HepG2 (cell line): ENCODE data around the gene EXOC6B. TPM values are rescaled to one million over a fixed set of nuclear protein-coding genes. Genes with fewer than 3 reads are reported as not detected.
A peak's percentile ranks its signal among the peaks of the same experiment; 100 is the strongest.

ENCODE experiments used
- ADNP ChIP-seq: sonication (generic); formaldehyde crosslinking; IDR thresholded peaks from 2 replicates; pipeline ENCODE4 v1.4.0; 2020; ENCODE audit warnings: missing genetic modification reagents
- CCAR2 ChIP-seq: fragments of 200-400 bp; formaldehyde crosslinking; optimal IDR thresholded peaks from 2 replicates; pipeline ENCODE3; 2018; ENCODE audit warnings: low read depth, mild to moderate bottlenecking, low read length, moderate library complexity
- HOMEZ ChIP-seq: IDR thresholded peaks from 2 replicates; pipeline ENCODE4 v1.6.1; 2016; ENCODE audit warnings: low read depth
- IRF2 ChIP-seq: IDR thresholded peaks from 2 replicates; pipeline ENCODE4 v1.6.1; 2018; ENCODE audit warnings: missing genetic modification reagents, missing compliant biosample characterization
- MLLT10 ChIP-seq: sonication (generic); formaldehyde crosslinking; IDR thresholded peaks from 2 replicates; pipeline ENCODE4 v1.4.0; 2020; ENCODE audit warnings: missing genetic modification reagents
- SAP130 ChIP-seq: IDR thresholded peaks from 2 replicates; pipeline ENCODE4 v1.6.1; 2016; ENCODE audit warnings: low read depth
- TEF ChIP-seq: sonication (generic); formaldehyde crosslinking; IDR thresholded peaks from 2 replicates; pipeline ENCODE4 v1.5.0; 2020; ENCODE audit warnings: missing genetic modification reagents
- THYN1 ChIP-seq: sonication (generic); formaldehyde crosslinking; IDR thresholded peaks from 2 replicates; pipeline ENCODE4 v1.8.1; 2023; ENCODE audit warnings: low read depth, mild to moderate bottlenecking, moderate library complexity, missing genetic modification reagents, borderline replicate concordance
- TRIM24 ChIP-seq: sonication (generic); formaldehyde crosslinking; IDR thresholded peaks from 2 replicates; pipeline ENCODE4 v1.8.0; 2022; ENCODE audit warnings: mild to moderate bottlenecking, missing genetic modification reagents
- XRCC5 ChIP-seq: fragments of 200-400 bp; formaldehyde crosslinking; optimal IDR thresholded peaks from 2 replicates; pipeline ENCODE3; 2017; ENCODE audit warnings: mild to moderate bottlenecking, low read length
- YEATS4 ChIP-seq: sonication (generic); formaldehyde crosslinking; IDR thresholded peaks from 2 replicates; pipeline ENCODE4 v1.4.0; 2020; ENCODE audit warnings: missing genetic modification reagents, borderline replicate concordance
- ZNF121 ChIP-seq: sonication (generic); formaldehyde crosslinking; IDR thresholded peaks from 2 replicates; pipeline ENCODE4 v1.5.0; 2020; ENCODE audit warnings: mild to moderate bottlenecking, missing genetic modification reagents
- ZNF703 ChIP-seq: sonication (generic); formaldehyde crosslinking; IDR thresholded peaks from 2 replicates; pipeline ENCODE4 v1.5.1; 2020; ENCODE audit warnings: missing genetic modification reagents, mild to moderate bottlenecking, moderate library complexity, borderline replicate concordance
- polyA plus RNA-seq, 8 experiments: library from polyadenylated mRNA; depleted of rRNA in 3 of 8; stranded (reverse) in 7 of 8; unstranded in 1 of 8; fragments of >200 nt; fragmentation: Illumina TruSeq in 4 of 8; extraction: Trizol in 4 of 8; gene quantifications; 2 replicates each; pipeline versions ENCODE4 v1.2.1 to v1.2.3, GENCODE V29; 2011 to 2016; ENCODE audit warnings: low read depth in 4 of 8, missing spikeins in 1 of 8, mixed read lengths in 1 of 8; ENCODE audit not compliant: insufficient read depth in 1 of 8
- total RNA-seq, 5 experiments: library from RNA; depleted of rRNA; stranded (reverse); fragments of >200 nt; fragmentation: Illumina TruSeq; extraction: Trizol; gene quantifications; 2 replicates each; pipeline ENCODE4 v1.2.3, GENCODE V29; 2016; ENCODE audit warnings: low read depth in 1 of 5
- TF ChIP-seq, protein P1 (sequence below), 2 experiments: fragments of 450-650 bp in 1 of 2; sonication (generic) in 1 of 2; formaldehyde crosslinking in 1 of 2; IDR thresholded peaks; 2 replicates each; pipeline versions ENCODE4 v1.6.1 to v1.8.0; 2016 to 2022; ENCODE audit warnings: antibody characterized with exemption in 1 of 2, mild to moderate bottlenecking in 1 of 2, missing genetic modification reagents in 1 of 2

EXOC6B gene
- total and polyA plus RNA-seq, 2 of the 13 experiments (the other 11 are each of a cell fraction or from before 2014, with no cell fraction given) = 9.1 to 15.9 TPM

GRCh38 chr2:72757177-72757775 is 68.6 kb downstream of the EXOC6B start (continued):
- TF ChIP-seq YEATS4 (CRISPR knock-in tag) (no peak; the same call in 1 of the 2 replicates), ZNF703 (no peak), XRCC5 (no peak), SAP130 (CRISPR knock-in tag) (peak; percentile 63), ZNF121 (CRISPR knock-in tag) (no peak), TRIM24 (no peak), TEF (CRISPR knock-in tag) (no peak), HOMEZ (peak; percentile 57; the same call in 1 of the 2 replicates), THYN1 (CRISPR knock-in tag) (no peak), MLLT10 (no peak), ADNP (CRISPR knock-in tag) (no peak), IRF2 (CRISPR knock-in tag) (peak; percentile 63; the same call in 1 of the 2 replicates), CCAR2 (no peak)
- TF ChIP-seq, protein P1, sequence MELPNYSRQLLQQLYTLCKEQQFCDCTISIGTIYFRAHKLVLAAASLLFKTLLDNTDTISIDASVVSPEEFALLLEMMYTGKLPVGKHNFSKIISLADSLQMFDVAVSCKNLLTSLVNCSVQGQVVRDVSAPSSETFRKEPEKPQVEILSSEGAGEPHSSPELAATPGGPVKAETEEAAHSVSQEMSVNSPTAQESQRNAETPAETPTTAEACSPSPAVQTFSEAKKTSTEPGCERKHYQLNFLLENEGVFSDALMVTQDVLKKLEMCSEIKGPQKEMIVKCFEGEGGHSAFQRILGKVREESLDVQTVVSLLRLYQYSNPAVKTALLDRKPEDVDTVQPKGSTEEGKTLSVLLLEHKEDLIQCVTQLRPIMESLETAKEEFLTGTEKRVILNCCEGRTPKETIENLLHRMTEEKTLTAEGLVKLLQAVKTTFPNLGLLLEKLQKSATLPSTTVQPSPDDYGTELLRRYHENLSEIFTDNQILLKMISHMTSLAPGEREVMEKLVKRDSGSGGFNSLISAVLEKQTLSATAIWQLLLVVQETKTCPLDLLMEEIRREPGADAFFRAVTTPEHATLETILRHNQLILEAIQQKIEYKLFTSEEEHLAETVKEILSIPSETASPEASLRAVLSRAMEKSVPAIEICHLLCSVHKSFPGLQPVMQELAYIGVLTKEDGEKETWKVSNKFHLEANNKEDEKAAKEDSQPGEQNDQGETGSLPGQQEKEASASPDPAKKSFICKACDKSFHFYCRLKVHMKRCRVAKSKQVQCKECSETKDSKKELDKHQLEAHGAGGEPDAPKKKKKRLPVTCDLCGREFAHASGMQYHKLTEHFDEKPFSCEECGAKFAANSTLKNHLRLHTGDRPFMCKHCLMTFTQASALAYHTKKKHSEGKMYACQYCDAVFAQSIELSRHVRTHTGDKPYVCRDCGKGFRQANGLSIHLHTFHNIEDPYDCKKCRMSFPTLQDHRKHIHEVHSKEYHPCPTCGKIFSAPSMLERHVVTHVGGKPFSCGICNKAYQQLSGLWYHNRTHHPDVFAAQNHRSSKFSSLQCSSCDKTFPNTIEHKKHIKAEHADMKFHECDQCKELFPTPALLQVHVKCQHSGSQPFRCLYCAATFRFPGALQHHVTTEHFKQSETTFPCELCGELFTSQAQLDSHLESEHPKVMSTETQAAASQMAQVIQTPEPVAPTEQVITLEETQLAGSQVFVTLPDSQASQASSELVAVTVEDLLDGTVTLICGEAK (IDR thresholded peaks at IDR 0.05) = no peak
- TF ChIP-seq, protein P1 (CRISPR knock-in tag; IDR thresholded peaks at IDR 0.05) = no peak
